Subcutaneous abdominal adipose tissue (tissue), 5 donors: ENCODE data around the gene OLFM3.

Experiments used
- H3K27ac ChIP-seq: one replicate; pipeline ENCODE4 v1.7.0; 2013; ENCODE audit warnings: low read depth, mild to moderate bottlenecking, inconsistent platforms, low read length, moderate library complexity
- H3K27me3 ChIP-seq, 5 donors: one replicate each; pipeline ENCODE4 v1.7.0; 2013; ENCODE audit warnings: low read length in 5 of 5, inconsistent platforms in 1 of 5; ENCODE audit not compliant: control insufficient read depth in 5 of 5, insufficient read depth in 4 of 5
- H3K36me3 ChIP-seq, 5 donors: one replicate each; pipeline ENCODE4 v1.7.0; 2013; ENCODE audit warnings: low read length in 5 of 5; ENCODE audit not compliant: control insufficient read depth in 5 of 5, insufficient read depth in 5 of 5
- H3K4me1 ChIP-seq, 5 donors: one replicate each; pipeline ENCODE4 v1.7.0; 2013; ENCODE audit warnings: low read length in 5 of 5, mild to moderate bottlenecking in 3 of 5, moderate library complexity in 1 of 5; ENCODE audit not compliant: control insufficient read depth in 5 of 5, insufficient read depth in 5 of 5
- H3K4me3 ChIP-seq, 5 donors: one replicate each; pipeline ENCODE4 v1.7.0; 2013; ENCODE audit warnings: low read length in 5 of 5, low read depth in 1 of 5
- H3K9ac ChIP-seq, 5 donors: one replicate each; pipeline ENCODE4 v1.7.0; 2013; ENCODE audit warnings: low read length in 5 of 5, mild to moderate bottlenecking in 4 of 5, moderate library complexity in 3 of 5
- H3K9me3 ChIP-seq, 5 donors: one replicate each; pipeline ENCODE4 v1.7.0; 2013; ENCODE audit warnings: low read length in 5 of 5; ENCODE audit not compliant: control insufficient read depth in 5 of 5
- donor health status: healthy.
- donor health status: healthy.
- donor health status: healthy.
- donor health status: healthy.
- donor health status: healthy.

OLFM3 gene

GRCh38 chr1:101977266-101977665 lies 19.5 kb downstream of the OLFM3 start:
- H3K27ac ChIP-seq: no peak overlapping the region
- no peaks in the 10 kb centered on the region for H3K27me3 ChIP-seq
- H3K36me3 ChIP-seq: no peaks in the 10 kb centered on the region
- H3K4me3 ChIP-seq: no peak overlapping the region
- no peaks in the 10 kb centered on the region for H3K9me3 ChIP-seq
- H3K4me1 ChIP-seq: peaks cover 0 to 12% (median 3%) of the 10 kb centered on the region in 5 donors
- no peak overlapping the region for H3K9ac ChIP-seq

DNA sequence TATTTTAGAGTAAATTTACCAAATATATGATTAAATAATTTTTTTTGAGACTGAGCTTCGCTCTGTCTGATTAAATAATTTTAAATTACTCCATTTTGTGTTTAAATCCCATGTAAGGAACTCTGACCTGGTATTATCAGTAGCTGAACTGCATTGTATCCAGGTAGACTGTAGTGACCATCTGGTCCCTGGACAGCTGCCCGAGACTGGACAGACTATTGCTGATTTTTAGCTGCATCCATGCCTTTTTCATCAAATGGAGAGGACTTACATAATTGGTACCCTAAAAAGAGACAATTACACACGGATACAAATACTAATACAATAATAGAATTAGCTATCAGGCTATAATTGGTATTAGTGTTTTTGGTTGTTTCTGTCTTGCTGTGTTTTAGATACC lies 20.6 kb downstream of the OLFM3 start:
- H3K27ac ChIP-seq: no peak overlapping the region
- H3K4me3 ChIP-seq: no peak overlapping the region
- no peaks in the 10 kb centered on the region for H3K9me3 ChIP-seq
- H3K4me1 ChIP-seq: peaks cover 0 to 8% (median 3%) of the 10 kb centered on the region in 5 donors
- H3K9ac ChIP-seq: no peak overlapping the region
- H3K27me3 ChIP-seq: no peaks in the 10 kb centered on the region
- no peaks in the 10 kb centered on the region for H3K36me3 ChIP-seq

DNA sequence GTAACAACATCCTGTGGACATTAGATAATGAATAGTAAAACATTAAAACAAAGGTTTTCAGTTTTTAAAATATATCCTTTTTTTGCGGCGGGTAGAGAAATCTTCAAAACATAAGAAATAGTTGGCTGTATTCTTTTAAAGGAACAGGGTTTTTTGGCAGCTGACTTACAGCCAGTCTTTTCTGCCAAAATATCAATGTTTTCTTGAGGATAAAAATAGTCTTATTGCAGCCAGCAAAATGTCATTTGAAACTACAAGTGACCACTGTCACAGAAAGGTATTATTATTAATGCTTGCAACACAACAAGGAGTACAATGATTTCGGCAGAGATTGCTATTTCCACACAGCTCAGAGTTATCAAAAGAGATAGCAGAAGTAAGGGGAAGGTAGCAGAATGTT lies 21.4 kb downstream of the OLFM3 start:
- Histone ChIP-seq H3K27me3 (no peaks in the 10 kb centered on the region), H3K9ac (no peak overlapping the region), H3K9me3 (no peaks in the 10 kb centered on the region), H3K4me3 (no peak overlapping the region), H3K27ac (no peak overlapping the region), H3K36me3 (no peaks in the 10 kb centered on the region), H3K4me1 (peaks cover 0 to under 1% (median 0%) of the 10 kb centered on the region in 5 donors)

DNA sequence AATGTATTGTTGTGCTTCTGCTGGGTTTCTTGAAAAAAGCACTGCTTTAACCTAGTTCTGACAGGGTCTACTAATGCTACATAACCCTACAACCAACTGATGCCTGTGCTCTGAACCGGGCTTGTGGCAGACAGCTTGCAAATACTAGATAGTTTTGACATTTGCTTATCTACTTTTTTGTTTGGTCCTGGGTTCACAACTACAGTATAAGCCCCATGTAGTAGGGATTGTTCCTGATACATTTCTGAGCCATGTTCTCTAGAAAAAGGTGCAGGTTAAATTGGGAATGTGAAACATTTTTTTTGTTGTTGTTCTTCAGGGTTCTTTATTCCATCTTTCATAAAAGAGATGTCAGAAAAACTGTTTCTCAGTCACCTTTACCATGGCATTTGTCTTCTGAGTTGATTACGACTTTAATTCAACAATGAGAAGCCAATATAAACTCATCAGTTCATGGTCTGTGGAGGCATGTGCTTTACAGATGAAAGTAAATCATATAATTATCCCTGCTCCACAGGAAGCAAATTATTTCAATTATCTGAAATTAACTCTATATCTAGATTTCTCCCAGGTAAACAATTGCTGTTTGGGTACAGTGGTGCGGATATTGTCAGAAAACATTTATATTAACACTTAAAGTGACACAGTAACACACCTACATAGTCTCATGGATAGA lies 22.0 kb downstream of the OLFM3 start:
- H3K36me3 ChIP-seq: no peaks in the 10 kb centered on the region
- no peak overlapping the region for H3K9ac ChIP-seq
- H3K9me3 ChIP-seq: no peaks in the 10 kb centered on the region
- H3K4me3 ChIP-seq: no peak overlapping the region
- no peaks in the 10 kb centered on the region for H3K4me1 ChIP-seq
- H3K27ac ChIP-seq: no peak overlapping the region
- no peaks in the 10 kb centered on the region for H3K27me3 ChIP-seq

GRCh38 chr1:101971304-101971703 lies 25.4 kb downstream of the OLFM3 start:
- H3K9me3 ChIP-seq: no peaks in the 10 kb centered on the region
- peaks cover 0 to 2% (median 0%) of the 10 kb centered on the region in 5 donors for H3K27me3 ChIP-seq
- H3K9ac ChIP-seq: no peak overlapping the region
- H3K36me3 ChIP-seq: no peaks in the 10 kb centered on the region
- no peak overlapping the region for H3K27ac ChIP-seq
- no peaks in the 10 kb centered on the region for H3K4me1 ChIP-seq
- H3K4me3 ChIP-seq: no peak overlapping the region

DNA sequence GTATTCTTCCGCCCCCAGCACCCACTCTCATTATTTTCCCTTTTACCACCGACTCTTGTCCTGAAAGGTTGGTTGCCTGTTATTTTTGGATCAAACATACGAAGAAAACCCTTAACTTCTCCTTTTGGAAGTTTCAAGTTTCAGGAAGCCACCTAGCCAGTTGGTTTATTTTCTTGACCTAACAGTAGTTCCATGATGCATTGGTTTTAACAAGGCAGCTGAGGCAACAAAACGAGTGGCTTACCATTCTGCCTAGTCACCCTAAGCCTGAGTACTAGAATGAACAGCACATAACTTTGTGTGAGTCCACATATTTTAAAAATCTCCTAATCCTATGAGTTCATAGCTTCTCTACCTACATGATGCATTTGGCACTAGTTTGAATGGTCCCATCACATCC lies 28.9 kb downstream of the OLFM3 start:
- H3K36me3 ChIP-seq: no peaks in the 10 kb centered on the region
- no peak overlapping the region for H3K9ac ChIP-seq
- no peaks in the 10 kb centered on the region for H3K4me1 ChIP-seq
- no peaks in the 10 kb centered on the region for H3K9me3 ChIP-seq
- no peak overlapping the region for H3K27ac ChIP-seq
- peaks cover 0 to 4% (median 0%) of the 10 kb centered on the region in 5 donors for H3K27me3 ChIP-seq
- no peak overlapping the region for H3K4me3 ChIP-seq

DNA sequence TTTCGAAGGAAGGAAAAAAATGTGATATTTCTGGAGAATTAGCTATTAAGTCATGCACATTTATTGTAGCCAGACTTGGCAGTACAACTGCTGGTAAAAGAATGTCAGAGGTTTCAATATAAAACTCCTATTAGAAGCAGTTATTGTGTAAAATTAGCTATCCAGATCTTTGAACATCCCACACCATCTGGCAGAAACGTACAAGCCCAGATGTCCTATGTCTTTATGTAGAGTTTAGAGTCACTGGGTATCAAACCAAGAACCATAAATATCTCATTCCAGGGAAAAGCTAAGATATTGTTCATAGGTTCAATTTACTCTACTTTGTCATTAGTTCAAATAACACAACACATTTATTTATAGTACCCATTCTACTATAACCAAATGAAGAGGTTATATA lies 31.4 kb downstream of the OLFM3 start:
- H3K27me3 ChIP-seq: peaks cover 0 to 4% (median 0%) of the 10 kb centered on the region in 5 donors
- no peaks in the 10 kb centered on the region for H3K36me3 ChIP-seq
- no peak overlapping the region for H3K9ac ChIP-seq
- H3K27ac ChIP-seq: no peak overlapping the region
- no peaks in the 10 kb centered on the region for H3K9me3 ChIP-seq
- H3K4me3 ChIP-seq: no peak overlapping the region
- H3K4me1 ChIP-seq: no peaks in the 10 kb centered on the region

DNA sequence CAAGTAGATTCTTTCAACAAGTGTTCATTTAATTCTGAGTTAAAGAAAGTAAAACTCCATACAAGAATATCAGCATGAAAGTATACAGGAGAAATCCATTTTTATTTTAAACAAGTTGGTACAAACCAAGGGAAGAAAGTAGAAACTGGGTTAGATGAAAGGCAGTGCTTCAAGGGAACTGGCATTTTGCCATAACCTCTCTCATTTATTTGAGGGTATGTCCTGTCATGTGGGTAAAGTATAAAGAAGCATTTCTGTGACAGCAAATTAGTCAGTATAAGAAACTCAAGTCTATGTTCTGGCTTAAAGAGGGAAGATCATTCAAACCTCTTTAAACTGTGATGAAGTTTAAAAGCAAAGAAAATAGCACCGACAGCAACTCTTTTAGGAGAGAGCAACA lies 32.0 kb downstream of the OLFM3 start:
- H3K36me3 ChIP-seq: no peaks in the 10 kb centered on the region
- no peak overlapping the region for H3K27ac ChIP-seq
- peaks cover 0 to 4% (median 0%) of the 10 kb centered on the region in 5 donors for H3K27me3 ChIP-seq
- H3K4me1 ChIP-seq: no peaks in the 10 kb centered on the region
- H3K4me3 ChIP-seq: no peak overlapping the region
- H3K9me3 ChIP-seq: no peaks in the 10 kb centered on the region
- no peak overlapping the region for H3K9ac ChIP-seq

GRCh38 chr1:101960142-101960541 lies 36.6 kb downstream of the OLFM3 start:
- H3K27me3 ChIP-seq: no peaks in the 10 kb centered on the region
- no peaks in the 10 kb centered on the region for H3K9me3 ChIP-seq
- no peak overlapping the region for H3K9ac ChIP-seq
- no peak overlapping the region for H3K4me3 ChIP-seq
- H3K36me3 ChIP-seq: no peaks in the 10 kb centered on the region
- H3K27ac ChIP-seq: no peak overlapping the region
- no peaks in the 10 kb centered on the region for H3K4me1 ChIP-seq

DNA sequence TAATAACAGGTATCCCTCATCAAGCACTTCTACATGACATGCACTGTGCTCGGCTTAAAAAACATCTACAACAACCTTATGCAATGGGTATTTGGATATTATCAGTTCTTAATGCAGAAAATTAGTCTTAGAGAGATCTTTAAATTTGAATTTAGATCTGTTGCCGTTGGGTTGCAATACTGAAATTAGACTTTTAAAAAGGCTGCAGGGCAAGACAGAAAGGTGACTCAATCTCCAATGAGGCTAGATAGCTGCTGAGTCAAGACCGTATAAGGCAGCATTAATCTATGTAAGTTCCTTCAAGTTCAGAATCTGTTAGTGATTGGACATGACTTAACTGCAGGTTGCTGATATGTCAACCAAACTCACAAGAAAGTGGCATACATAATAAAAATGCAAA lies 37.3 kb downstream of the OLFM3 start:
- Histone ChIP-seq H3K9me3 (no peaks in the 10 kb centered on the region), H3K9ac (no peak overlapping the region), H3K4me3 (no peak overlapping the region), H3K27me3 (no peaks in the 10 kb centered on the region), H3K4me1 (no peaks in the 10 kb centered on the region), H3K27ac (no peak overlapping the region), H3K36me3 (no peaks in the 10 kb centered on the region)
